ENCODE data around the gene KLHL29.

Gene KLHL29

DNA sequence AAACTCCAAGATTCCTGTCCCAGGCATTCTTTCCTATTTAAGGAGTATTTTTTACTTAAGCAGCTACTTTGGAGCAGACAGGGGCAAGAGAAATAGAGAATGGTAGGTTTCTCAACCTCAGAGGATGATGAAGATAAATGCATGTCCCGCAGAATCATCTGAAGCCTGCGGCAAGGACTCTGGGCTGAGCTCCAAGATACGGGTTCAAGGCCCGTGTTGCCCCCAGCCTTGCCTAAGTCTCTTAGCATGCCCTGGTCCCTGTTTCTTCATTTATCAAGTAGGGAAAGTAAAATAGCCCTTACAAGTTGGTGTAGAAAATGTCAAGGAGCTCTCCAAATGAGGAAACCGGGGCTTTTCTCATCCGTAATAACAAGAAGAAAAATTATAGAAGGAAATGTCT, 214.0 kb downstream of the KLHL29 start:
- DNase-seq: no peak

GRCh38 chr2:23599667-23600066, 214.7 kb downstream of the KLHL29 start:
- DNase-seq: no peak

- no peak for DNase-seq
Observed at GRCh38 chr2:23600346-23600745, 215.4 kb downstream of the KLHL29 start.

- no peak for DNase-seq
Observed at GRCh38 chr2:23601301-23601965, 216.5 kb downstream of the KLHL29 start.

GRCh38 chr2:23602116-23602515, 217.1 kb downstream of the KLHL29 start:
- no peak for DNase-seq

- DNase-seq: no peak
Observed at GRCh38 chr2:23603156-23603555, 218.2 kb downstream of the KLHL29 start.

- DNase-seq: no peak
Observed at GRCh38 chr2:23603581-23603980, 218.6 kb downstream of the KLHL29 start.

DNA sequence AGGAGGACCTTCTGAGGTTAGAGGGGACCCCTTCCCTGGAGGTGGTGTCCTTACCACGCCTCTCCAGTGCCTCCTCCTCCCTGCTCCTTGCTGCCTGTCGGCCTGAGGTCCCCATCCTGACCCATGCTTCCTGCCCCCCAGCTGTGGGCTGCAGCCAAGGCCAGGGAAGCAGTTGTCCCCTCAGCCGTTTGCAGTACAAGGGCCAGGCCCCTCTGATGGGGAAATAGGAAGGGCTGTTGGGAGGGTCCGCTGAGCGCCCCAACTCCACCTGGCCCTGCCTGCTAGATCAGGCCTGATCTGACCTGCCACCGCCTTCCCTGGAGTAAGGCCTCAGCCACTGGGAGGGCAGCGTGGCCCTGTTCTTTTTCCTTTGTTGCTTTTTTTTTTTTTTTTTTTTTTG, 219.8 kb downstream of the KLHL29 start:
- no peak for DNase-seq

DNA sequence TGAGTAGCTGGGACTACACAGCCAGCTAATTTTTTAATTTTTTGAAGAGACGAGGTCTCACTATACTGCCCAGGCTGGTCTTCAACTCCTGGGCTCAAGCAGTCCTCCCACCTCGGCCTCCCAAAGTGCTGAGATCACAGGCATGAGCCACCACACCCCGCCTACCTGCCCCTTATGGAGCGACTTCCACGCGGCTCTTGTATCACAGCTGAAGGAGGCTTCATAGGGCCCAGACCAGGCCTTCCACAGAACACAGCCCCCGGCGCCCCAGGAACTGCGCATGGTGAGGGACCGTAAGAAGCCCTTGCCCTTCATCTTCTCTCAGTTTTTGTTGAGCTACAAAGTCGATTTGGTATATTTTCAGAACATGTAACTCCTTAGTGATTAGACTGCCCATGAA, 220.3 kb downstream of the KLHL29 start:
- no peak for DNase-seq

GRCh38 chr2:23606196-23606595, 221.2 kb downstream of the KLHL29 start:
- no peak for DNase-seq

GRCh38 chr2:23606968-23607367, 222.0 kb downstream of the KLHL29 start:
- DNase-seq: no peak

DNA sequence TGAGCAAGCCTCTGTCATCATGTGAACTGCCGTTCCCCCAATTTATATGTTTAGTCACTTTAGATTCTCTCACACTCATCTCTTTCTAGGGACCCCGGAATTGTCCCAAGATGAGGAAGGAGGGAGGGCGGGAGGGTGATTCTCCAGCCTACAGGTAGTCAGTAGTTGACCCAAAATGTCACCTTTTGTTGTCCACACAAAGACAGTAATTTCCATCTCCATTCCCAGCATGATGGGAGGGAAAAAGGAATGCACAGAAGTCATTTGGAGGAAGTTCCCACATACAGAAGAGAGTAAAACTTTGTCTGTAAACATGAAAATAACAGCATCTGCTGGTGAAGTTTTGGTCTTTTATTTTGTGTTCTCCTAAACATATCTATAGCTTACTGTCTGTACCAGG, 222.9 kb downstream of the KLHL29 start:
- no peak for DNase-seq

DNA sequence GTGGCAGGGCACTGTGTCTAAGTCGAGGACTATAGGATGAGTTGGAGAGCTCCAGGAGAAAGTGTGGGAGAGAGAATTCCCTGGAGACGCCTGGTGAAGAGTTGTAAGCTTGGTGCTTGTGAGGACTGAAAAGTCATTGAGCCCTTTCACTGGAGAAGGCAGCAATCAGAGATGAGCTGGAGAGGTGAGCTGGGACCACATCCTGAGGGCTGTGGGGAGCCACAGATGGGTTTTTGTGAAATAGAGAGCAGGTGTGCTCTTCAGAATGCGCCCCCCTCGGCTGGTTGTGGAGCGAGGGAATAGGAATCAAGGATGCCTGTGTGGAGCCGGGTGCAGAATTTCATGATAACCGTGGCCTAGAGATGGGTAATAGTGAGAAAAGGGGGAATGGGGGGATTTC, 224.3 kb downstream of the KLHL29 start:
- DNase-seq: no peak

DNA sequence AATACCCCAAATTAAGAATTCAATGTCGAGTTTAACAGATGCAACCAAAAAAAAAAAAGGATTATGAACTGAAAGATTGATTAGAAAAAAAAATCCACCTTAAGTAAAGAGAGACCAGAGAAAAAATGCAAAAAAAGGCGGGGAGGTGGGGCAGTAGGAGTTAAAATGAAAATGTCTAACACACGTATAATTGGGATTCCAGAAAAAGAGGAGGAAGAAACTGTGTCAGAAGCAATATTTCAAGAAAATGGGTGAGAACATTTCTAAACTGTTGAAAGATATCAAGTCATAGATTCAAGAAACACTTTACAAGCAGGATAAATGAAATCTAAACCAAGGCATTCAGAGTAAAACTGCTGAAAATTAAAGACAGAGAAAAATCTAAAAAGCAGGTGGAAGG, 226.9 kb downstream of the KLHL29 start:
- no peak for DNase-seq

DNA sequence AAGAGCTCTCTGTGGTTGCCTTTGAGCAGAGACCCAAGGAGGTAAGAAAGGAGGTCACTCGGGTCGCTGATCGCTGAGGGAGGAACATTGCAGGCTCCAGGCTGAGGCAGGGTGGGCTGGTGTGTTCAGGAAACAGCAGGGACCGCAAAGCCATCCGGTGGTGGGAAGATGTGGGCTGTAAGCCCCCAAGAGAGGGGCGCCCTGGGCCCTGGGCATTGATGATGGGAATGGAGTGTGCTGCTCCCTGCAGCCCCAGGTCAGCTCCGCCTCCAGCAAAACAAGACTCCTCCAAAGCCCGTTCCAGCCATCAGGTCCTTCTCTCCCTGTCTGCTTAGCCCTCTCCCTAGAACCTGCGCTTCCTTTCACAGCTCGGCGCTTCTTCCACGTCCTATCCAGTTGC, 229.7 kb downstream of the KLHL29 start:
- no peak for DNase-seq

GRCh38 chr2:23615216-23616020, 230.4 kb downstream of the KLHL29 start:
- no peak for DNase-seq

DNA sequence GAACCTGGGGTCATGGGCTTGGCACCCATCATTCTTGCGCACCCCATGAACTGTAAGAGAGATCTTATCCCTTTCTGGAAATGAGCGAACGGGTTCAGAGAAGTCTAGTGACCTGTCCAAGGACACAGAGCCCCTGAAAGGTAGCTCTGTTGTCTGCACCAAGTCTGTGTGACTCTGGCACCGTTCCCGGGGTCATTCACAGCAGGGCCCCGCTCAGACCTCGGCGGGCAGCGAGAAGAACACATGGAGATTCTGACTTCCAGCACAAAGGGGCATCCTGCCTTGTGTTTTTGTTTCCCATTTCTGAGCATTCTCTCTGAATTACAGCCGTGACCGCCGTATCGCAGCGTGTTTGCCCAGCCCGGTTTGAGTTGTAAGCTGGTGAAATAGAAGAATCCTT, 231.7 kb downstream of the KLHL29 start:
- DNase-seq: no peak

- no peak for DNase-seq
Observed at GRCh38 chr2:23617167-23617810, 232.3 kb downstream of the KLHL29 start.

DNA sequence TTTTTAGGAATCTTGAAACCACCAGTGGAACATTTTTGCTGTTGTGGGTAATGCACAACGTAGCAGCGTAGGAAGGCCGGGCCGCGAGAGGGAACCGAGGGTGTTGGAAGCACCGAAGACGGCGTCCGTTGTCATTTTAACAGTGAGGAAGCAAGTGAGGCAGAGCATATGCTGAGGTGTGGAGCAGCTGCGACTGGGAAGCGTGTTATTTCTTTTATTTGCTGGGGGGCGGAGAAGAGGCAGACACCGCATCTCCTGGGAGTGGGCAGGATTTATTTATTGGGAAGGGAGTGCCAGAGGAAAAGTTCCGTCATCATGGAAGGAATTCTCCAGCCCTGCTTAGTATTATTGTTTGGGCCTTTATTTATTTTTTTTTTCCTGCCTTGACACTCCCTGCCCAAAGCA, 232.8 kb downstream of the KLHL29 start:
- no peak for DNase-seq

DNA sequence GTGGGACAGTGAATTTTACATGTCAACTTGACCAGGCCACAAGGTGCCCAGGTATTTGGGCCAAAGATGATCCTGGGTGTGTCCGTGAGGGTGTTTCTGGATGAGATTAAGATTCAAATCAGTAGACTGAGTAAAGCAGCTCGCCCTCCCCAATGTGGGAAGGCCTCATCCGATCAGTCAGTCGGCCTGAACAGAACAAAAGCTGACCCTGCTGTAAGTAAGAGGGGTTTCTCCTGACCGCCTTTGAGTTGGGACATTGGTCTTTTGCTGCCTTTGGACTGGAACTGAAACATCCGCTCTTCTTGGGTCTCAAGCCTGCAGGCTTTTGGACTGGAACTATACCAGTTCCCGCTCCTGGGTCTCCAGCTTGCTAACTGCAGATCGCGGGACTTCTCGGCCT, 233.3 kb downstream of the KLHL29 start:
- no peak for DNase-seq

GRCh38 chr2:23618794-23619530, 234.0 kb downstream of the KLHL29 start:
- no peak for DNase-seq

- DNase-seq: no peak
Observed at GRCh38 chr2:23619941-23620340, 235.0 kb downstream of the KLHL29 start.

DNA sequence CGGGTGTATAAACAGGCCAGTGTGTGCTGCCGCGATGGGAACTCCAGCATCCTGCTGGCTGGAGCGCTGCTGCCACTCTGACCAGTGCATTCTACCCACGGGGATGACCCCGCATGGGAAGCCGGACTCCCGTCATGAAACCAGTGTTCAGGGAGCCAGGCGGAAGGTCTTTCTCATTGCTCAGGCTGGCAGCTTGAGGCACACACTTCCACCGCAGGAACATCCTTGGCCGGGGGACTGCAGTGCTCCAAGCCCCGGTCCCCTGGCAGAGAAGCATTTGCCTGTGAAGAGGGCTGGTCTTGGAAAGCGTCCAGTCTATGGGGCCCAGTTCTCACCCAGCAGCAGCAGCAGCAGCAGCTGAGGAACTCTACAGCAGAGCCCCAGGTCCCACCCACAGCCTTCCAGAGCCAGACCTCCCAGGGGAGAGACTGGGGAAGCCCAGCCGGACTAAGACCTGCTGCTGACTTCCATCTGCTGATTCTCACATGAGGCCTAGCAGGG, 235.9 kb downstream of the KLHL29 start:
- DNase-seq: no peak

All from stimulated activated CD4-positive, alpha-beta T cell treated with anti-CD3 and anti-CD28 coated beads, Interleukin-2, amount 100 ng/mL, for 24 hours (primary cell).